MV-4-11 (cell line): ENCODE results near the gene NTMT2.
"Not testable (repeated sequence)": the region's sequence is repeated elsewhere in the genome, so short reads cannot be mapped to it uniquely, and the experiment has no call there.

Experiments
- DNase-seq: peaks from one replicate; lab custom pipeline; 2025; lab: John Stamatoyannopoulos, UW

NTMT2 gene

DNA sequence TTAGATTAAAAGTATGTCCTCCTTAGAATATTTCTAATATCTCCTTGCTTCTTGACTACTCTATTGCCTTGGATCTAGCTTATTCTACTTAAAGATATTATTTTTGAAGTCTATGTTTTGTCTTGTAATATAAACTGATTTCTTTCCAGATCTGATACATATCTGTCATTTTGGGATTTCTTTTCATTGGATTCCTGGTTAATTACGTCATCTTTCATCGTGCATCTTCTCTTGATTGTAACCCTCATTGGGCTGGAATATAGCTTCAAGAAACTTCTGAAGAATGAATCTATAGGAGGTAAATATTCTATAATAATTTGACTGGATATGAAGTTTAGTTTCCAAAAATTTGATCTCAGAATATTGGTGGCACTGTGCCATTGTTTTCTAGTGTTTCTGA, 12.1 kb downstream of the NTMT2 start:
- no peak for DNase-seq

DNA sequence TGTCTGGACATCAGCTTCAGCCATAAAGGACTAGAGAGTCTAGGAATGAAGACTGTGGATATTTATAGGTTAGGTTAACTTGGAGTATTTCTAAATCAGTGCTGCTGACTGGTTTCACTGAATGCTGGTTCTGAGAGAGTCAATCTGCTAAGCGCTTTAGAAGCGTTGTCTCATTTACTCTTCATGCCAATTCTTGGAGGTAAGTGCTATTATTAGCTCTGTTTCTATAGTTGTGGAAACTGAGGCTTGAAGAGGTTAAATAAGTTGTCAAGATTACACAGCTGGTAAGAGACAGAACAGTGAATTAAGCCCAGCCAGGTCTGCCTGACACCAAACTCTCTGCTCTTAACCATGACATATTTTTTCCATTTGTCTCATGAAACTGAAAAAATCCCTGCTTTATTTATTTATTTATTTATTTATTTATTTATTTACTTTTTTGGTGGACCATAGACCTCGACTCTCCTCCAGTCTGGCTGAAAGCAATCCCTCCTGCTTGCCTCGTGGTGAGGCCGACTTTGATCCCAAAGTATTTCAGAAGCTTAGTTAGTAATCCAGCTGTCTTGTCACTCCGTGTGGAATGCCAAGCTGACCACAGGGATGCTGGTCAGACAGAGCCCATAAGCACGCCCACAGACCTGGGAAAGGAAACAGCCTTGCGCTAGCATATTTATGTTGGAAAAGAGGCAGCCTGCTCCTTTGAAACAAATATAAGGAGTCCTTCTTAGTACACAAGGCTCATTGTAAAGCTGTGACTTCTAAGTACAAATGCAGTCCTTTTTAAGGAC, 16.9 kb downstream of the NTMT2 start:
- DNase-seq = no peak

DNA sequence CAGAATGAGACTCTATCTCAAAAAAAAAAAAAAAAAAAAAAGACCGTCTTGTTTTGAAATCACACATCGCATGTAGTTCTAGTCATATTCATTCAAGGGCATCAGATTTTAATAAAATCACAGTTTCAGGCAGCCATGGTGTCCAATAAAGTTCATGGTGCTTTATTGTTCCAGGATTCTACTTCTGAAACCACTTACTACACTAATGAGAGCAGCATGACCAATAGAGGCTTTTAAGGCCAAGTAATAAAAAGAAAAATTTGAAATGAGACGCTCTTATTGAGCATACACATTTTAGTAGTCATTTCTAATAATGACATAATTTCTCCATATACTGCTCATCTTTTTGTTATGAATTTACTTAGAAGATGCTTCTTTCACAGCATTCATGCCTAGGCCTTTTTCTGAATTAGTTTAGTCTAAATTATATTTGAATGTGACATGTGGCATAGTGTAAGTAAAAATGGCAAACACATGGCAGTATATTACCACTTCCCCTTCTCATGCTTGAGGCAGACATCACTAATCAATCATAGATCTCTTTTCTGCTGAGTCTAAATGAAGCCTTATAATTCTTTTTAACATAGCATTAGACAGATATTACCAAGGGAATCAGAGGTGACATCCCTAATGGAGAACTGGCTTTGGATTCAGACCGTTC, 18.5 kb downstream of the NTMT2 start:
- DNase-seq = peak; percentile 62

DNA sequence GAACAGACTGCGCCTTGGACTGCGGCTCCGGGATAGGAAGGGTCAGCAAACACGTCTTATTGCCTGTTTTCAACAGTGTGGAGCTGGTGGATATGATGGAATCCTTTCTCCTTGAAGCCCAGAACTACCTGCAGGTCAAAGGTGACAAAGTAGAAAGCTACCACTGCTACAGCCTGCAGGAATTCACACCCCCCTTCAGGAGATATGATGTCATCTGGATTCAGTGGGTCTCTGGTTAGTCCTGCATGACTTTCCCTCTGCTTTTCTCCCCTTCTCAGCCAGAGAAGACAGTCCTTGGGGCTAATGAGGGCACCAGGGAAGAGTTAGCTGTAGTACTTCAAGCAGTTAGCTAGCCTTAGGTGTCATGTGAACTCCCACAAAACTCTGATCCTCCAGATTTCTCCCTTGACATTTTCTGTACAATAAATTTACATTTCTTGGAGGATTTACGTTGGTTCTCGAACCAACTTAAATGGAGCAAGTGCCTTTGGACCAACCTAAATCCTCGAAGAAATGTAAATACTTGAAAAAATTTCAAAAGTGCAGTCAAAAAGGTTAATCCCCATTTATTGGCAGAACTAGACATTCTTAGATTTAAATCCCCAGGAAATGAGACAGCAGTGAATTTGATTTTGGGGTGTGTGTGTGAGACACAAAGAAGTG, 20.9 kb downstream of the NTMT2 start:
- no peak for DNase-seq

DNA sequence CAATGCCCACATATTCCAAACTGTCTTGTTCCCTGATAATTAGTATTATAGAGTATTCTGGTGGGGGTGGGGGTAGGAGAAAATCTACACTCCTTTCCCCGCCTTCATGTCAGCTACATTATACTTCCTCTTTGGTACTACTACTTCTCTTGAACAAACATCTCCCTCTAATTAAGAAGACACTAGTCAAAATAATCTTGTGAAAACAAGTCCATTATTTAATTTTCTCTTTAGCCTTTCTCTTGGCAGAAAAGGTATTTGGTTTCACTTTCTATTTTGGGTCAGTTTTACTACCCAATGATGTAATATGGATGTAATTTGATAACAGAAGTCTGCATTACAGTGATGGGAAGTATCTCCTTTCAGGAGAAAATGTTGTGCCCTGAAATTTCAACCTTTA, 22.5 kb downstream of the NTMT2 start:
- DNase-seq = peak; percentile 26

DNA sequence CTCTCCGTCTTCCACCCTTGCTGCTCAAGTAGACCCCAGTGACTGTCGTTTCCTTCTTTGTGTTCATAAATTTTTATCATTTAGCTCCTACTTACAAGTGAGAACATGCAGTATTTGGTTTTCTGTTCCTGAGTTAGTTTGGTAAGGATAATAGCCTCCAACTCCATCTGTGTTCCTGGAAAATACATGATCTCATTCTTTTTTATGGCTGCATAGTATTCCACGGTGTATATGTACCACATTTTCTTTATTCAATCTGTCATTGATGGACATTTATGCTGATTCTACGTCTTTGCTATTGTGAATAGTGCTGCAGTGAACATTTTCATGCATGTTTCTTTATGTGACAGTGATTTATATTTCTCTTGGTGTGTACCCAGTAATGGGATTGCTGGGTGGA, 24.8 kb downstream of the NTMT2 start:
- not testable (repeated sequence) for DNase-seq

DNA sequence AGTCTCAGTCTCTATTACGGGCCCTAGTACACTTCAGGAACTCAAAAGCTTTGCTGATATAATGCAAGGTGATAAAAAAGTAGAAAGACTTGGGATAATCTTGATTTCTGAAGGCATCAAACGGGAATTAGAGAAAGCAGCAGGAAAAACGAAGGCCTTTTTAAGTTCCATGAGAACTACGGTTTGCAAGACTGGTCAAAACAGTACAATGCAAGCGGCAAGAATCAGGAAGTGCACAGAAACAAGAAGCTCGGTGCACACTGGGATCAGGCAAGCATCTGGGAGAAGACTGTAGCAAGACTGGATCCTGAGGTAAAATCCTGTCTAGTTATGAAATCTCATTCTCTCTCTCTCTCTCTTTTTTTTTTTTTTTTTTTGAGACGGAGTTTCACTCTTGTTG, 28.6 kb downstream of the NTMT2 start:
- DNase-seq = no peak

DNA sequence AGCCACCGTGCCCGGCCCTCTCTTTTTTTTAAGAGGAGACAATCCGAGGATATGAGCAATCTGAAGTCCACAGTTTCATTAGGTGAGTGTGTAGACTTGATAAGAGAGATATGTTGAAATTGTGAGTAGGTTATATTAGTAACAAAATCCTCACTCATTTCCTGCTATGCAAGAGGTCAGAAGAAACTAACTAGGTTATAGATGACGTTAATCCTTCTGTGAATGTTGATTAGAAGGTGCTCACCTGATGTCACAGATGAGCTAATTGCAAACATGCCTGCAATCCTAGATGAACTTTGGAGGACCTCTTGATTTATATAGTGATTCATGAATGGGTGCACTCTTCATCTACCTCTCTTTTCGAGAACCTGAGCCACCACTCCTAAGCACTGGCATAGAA, 29.3 kb downstream of the NTMT2 start:
- no peak for DNase-seq

DNA sequence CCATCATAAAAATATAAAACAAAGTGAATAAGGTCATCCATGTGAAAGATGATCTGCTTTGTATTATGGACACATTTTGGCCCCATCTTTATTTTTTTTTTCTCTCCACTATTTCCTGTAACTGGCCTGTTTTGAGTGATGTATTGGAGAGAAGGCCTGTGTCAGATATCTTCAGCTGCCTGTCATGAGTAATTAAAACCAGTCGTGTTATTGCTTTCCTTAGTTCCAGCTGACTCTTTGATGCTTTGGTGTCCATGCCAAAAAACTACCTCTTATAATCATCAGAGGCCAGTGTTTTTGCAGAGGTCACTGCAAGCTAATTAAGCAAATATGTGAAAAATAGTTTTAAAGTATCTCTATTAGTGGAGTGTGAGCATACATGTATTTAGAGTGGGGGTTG, 29.7 kb downstream of the NTMT2 start:
- no peak for DNase-seq

DNA sequence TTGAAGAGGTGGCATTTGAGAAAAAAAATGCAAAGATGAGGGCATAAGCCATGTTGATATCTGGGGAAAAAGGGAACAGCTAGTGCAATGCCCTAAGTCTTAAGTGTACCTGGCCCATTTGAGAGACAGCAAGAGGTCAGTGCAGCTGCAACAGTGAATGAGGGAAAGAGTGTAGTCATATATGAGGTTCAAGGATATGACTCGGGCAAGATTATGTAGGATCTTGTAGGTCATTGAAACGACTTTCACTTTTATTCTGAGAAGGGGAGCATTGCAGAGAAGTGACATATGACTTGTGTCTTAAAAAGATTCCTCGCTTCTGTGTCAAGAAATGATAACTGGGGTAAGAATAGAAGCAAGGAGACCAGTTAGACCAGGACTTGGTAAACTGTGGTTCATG, 31.0 kb downstream of the NTMT2 start:
- DNase-seq = peak; percentile 15

DNA sequence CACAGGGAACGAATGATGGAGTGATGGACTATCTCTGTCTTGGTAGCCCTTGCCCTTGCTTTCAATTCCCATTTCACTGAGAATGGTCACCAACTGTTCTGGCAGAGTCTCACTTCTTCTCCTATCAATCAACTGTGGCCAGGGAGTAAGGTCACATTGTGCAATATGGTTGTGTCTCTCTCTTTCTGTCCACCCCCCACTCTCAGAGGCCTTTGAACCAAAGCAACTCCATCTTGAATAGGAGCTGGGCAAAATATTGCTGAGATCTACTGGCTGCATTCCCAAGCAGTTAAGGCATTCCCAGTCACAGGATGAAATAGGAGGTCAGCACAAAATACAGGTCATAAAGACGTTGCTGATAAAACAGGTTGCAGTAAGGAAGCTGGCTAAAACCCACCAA, 36.7 kb downstream of the NTMT2 start:
- peak; percentile 93 for DNase-seq

DNA sequence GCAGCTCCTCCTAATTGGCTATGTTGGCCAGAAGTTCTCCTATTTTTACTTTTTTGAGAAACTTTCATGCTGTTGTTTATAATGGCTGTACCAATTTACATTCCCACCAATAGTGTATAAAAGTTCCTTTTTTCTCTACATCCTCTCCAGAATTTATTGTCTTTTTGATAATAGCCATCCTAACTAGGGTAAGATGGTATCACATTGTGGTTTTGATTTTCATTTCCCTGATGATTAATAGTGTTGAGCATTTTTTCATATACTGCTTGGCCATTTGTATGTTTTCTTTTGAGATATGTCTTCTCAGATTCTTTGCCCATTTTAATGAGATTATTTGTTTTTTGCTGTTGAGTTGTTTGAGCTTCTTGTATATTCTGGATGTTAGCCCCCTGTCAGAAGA, 46.8 kb downstream of the NTMT2 start:
- no peak for DNase-seq

DNA sequence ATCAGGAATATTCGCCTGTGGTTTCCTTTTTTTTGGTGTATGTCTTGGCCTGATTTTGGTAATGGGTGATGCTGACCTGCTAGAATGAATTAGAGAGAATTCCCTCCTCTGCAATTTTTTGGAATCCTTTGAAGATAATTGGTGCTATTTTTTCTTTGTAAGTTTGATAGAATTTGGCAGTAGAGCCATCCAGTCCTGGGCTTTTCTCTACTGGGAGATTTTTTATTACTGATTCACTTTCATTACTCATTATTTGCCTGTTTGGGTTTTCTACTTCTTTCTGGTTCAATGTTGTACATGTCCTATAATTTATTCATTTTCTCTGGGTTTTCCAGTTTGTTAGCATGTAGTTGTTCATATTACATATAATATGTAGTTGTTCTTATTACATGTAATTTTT, 48.7 kb downstream of the NTMT2 start:
- no peak for DNase-seq

DNA sequence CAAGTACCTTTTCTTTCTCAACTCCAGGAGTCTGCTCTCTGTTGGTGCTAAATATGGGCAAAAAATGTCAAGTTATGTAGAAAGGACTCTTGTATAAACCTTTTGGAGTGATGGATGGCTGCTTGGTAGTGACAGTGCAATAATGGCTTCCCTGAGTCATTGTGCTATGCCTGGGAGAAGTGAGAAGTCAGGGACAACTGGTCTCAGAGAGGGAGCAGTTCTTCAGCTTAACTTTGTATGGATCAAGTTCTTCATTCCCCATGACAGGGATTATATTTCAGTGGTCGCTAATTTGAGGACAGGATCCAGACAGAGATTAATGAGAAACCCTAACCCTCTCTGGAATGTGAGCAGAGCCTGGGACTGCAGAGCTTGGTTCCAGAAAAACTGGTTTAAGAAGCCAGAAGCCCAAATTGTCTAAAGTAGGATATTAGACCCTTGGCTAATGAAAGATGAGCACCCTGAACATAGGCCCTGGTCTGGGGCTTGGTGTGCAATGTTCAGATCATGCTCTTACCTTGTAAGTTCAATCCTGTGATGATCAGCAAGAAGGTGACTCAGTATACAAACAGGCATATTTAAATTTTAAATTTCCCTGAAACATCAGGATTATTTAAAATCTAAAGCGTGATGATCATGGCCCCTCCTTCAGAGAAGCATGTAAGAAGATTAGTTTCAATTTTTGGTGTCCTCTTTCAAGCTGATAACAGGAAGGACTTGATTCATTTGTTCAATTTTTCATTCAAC, 50.9 kb downstream of the NTMT2 start:
- no peak for DNase-seq

DNA sequence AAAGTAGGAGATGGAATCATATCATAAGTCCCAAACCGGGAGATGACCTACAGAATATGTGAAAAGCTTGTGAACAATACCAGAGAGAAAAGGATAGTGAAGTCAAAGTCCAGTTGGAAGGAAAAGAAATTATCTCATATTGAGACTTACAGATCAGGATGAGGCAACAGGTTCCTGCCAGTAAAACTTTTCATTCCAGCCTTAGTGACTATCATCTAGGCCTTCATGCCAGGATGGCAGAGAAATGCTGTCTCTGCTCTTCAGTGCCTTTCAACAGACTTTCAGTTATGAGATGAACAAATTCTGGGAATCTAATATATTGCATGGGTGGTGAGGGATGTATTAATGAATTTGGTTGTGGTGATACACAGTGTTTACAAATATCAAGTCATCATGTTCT, 52.3 kb downstream of the NTMT2 start:
- DNase-seq = no peak

DNA sequence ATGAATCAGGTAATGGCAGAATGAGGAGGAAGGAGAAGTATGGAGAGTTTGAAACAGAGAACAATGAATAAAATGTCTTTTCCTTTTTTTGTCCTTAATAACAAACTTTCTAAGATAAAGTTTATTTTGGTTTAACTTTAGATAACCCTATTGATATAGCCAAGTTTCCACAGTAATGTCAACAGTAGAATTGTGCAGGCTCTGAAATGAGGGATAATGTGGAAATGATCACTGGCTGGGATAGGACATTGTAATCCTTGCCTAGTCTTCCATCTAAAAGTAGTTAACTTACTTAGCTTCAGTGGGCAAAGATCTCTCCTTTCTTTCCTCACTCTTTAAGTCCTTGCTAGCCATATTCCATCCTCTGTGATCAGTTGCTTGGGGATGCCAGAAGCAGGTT, 52.8 kb downstream of the NTMT2 start:
- DNase-seq = no peak

DNA sequence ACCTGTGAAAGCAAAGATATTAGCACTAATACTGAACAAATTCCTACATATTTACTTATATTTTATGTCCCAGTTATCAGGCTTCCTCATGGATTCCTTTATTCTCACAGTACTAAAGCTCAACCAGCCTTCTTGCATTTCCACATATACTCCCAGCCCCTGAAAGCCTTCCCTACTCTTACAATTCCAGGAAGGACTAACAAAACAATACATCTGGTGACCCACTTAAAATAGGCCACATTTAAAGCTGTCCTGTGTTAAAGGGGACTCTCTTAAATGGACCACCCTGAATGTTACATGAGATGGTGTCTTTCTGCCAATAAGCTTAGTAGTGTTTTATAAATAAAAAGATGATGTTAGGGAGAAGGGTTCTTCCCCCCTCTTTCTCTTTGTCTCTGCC, 54.4 kb downstream of the NTMT2 start:
- no peak for DNase-seq

DNA sequence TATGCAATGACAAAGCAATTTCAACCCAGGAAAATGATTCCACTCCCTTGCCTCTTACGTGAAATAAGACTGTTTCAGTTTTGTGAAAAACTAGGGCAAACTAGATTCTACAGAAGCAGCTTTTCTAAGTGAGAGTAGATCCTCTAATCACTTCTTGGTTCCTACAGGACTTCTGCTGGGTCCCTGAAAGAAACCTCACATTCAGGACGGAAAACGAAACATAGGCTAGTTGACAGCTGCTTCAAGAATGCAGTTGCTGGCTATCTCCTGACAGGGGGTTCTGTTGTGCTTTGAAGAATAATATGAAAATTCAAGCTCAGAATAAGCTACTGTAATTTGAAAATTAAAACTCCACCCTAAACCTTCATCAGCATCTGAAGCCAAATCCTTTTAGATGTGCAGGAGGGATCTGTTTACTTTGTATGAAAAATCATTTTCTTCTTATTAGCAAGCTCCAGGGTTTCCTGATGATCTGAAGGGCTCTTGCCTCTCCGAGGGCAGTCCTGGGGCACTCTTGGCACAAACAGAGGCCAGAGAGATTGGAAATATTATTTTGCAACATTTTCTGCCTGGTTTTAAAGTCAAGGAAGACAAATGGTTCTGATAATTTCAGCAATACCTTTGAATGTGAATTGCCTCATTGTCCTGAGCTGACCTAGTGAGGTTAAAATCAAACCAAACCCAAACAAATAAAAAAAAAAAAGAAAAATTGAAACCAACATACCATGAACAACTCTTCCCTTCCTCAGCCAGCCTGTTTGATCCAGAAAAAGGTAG, 55.0 kb downstream of the NTMT2 start:
- DNase-seq = no peak

DNA sequence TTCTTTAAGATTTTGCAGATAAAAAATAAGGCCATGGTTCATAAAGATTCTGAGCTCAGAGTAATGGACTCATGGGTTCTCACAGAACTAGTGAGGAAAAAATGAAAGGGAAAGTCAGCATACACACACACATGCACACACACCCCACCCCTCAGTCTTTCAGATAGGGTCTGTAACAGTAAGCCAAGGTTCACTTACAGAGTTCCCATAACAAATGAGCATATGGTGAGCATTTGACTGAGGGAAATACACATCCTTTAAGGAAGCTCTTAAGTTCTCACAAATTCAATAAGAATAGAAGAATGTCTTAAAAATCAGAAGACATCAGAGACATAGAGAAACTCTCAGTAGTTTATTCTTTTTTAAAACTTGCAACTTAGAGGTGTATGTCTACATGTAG, 57.9 kb downstream of the NTMT2 start:
- no peak for DNase-seq

DNA sequence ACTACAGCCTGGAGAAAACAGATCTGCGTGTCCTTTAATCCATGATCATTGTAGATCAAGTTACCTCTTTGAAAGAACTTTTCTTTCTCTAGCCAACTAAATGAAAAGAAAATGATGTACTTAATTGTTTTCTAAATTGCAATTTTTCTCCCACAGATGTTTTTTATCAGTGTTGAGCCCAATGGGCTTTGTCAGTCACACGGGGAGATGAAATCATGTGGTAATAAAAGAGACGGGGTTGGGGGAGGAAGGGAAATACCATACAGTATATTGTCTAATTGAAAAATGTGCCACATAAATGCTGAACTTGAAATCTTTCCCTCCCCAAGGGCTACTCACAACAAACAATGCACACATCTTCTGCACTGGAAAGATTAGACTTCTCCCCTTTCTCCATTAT, 58.4 kb downstream of the NTMT2 start:
- no peak for DNase-seq

DNA sequence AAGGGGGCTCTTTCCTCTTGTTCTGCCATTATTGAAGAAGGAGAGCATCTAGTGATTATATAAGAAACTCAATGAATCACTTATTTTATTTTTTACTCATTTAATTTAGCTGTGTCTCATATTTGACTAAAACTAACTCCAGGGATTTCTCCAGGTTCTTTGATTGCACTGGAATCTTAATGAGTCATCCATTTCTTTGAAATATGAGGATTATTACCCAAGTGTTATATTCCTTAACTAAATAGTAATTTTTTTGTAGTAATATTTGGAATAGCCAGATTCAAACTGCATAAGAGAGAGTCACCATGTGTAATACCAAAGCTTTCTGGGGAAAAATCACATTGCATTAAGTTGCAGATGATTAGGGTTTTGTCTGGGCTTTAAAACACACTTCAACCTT, 59.5 kb downstream of the NTMT2 start:
- no peak for DNase-seq

DNA sequence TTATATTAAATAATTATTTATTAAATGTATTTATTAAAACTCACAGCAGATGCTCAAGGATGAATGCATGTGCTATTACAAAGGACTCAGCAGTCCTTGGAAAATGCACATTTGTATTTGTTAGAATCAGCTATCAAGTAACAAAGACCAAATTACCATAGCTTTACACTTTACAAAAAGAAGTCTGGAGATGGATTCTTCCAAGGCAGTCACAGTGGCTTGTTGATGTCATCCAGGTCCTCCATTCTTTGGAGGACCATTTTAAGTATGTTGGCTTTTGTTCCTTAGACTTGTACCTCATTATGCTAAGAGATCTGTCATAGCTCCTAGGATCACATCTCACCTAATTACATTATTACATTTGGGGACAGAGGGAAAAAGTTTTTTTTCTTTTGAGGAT, 63.4 kb downstream of the NTMT2 start:
- no peak for DNase-seq
